IPS-NIHi7 (cell line): Measurements from ENCODE around the gene ZFYVE9.
"Not testable (repeated sequence)": the region's sequence is repeated elsewhere in the genome, so short reads cannot be mapped to it uniquely, and the experiment has no call there.

Experiments
- DNase-seq: peaks from one replicate; pipeline ENCODE4 v3.0.0; 2012; ENCODE audit warnings: mixed read lengths; ENCODE audit errors: extremely low spot score

Gene ZFYVE9

DNA sequence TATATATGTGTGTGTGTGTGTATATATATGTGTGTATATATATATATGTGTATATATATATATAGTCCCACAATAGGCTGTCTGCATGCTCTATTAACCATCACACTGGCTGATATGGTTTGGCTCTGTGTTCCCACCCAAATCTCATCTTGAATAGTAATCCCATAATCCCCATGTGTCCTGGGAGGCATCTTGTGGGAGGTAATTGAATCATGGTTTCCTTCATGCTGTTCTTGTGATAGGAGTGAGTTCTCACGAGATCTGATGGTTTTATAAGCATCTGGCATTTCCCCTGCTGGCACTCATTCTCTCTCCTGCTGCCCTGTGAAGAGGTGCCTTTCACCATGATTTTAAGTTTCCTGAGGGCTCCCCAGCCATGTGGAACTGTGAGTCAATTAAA, 228.0 kb downstream of the ZFYVE9 start:
- DNase-seq: not testable (repeated sequence)

DNA sequence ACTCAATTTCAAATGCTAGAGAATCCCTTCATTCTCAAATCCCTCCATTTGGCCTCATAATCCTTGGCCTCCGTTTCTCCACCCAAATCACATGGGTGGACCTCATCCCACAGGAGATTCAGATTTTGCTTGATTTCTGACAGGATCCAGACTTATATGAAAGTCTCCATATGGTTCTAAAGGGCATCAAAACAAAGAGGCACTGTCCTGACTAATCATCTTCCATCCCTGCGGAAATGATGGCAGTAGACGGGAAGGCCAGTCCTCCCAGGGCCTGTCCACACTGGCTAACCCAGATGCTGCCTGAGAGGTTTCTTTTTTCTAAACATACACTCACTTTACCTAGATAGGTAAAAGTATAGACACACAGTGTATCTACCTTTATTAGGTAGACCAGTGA, 243.5 kb downstream of the ZFYVE9 start:
- DNase-seq: no peak

DNA sequence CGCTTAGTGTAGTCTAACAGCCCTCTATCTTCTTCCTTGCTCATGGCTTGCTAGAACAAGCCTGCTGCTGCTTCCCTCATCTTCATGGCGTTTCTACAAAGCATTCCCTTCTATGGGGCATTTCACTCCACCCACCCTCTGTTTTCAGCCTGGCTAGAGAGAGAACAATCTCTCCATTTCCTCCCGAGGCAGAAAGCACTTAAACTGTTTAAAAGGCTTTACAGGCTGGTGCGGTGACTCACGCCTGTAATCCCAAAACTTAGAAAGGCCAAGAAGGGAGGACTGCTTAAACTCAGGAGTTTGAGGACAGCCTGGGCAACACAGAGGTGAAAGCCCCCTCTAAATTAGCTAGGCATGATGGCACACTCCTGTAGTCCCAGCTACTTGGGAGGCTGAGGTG, 244.6 kb downstream of the ZFYVE9 start:
- no peak for DNase-seq

DNA sequence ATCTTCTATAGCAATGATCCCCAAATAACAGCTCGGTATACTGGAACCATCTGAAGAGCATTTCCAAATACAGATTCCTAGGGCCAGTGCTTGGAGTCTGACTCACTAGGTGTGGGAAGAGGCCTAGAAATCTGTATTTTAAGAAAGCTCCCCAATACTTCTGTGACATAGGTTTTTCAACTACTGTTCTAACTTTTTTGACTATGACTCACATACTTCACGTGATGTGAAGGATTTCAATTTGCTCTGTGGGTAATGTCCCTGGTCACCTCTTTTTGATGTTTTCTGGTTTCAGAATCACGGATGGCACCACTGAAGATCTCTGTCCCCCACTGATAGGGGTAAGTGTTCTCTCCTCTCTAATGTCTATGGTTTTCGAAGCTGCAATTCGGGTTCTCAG, 251.3 kb downstream of the ZFYVE9 start:
- DNase-seq: no peak
